A549 (cell line): ENCODE data around the gene RBBP8. TPM values are rescaled to one million over a fixed set of nuclear protein-coding genes. Genes with fewer than 3 reads are reported as not detected.

Source experiments
- ATAC-seq, 2 experiments: fragments of 200-7000 bp in 1 of 2; fragments of >200 bp in 1 of 2; cut with Nextera tagmentation in 1 of 2; cut with Tn5 transposase in 1 of 2; 3 replicates each; pipeline versions ENCODE4 v1.8.0 to v1.9.1; 2018 to 2020; ENCODE audit warnings: mild to moderate bottlenecking in 1 of 2, moderate library complexity in 1 of 2
- CTCF ChIA-PET: fragments of 300-600 bp; sonication (Branson Sonifier 250); formaldehyde crosslinking; extraction: SDS; loops from one replicate; lab custom pipeline; 2021; ENCODE audit warnings: antibody characterized with exemption, inconsistent platforms; lab: Yijun Ruan, JAX
- POLR2A ChIA-PET: fragments of 350-600 bp; formaldehyde crosslinking; extraction: SDS; loops from one replicate; lab custom pipeline; 2021; ENCODE audit warnings: antibody characterized with exemption, inconsistent platforms; lab: Yijun Ruan, JAX
- DNase-seq, 2 experiments: peaks; one replicate each; pipeline versions ENCODE4 v3.0.0 to v3.0.0-alpha.2; 2011 to 2016; ENCODE audit warnings: low read depth in 1 of 2, low spot score in 1 of 2
- FAIRE-seq: peaks from 2 replicates; lab custom pipeline; 2011; peaks lifted over from hg19 to GRCh38; lab: Jason Lieb, UNC
- H3K27ac ChIP-seq, 2 experiments: fragments of >200 bp; sonication (Bioruptor Twin); formaldehyde crosslinking; 3 replicates each; pipeline ENCODE4 v1.5.1; 2016 to 2017
- H3K4me1 ChIP-seq: fragments of >200 bp; sonication (Bioruptor Twin); formaldehyde crosslinking; 3 replicates; pipeline ENCODE4 v1.6.1; 2016
- H3K4me2 ChIP-seq: fragments of >200 bp; sonication (Bioruptor Twin); formaldehyde crosslinking; 3 replicates; pipeline ENCODE4 v1.6.1; 2016
- H3K4me3 ChIP-seq: fragments of >200 bp; sonication (Bioruptor Twin); formaldehyde crosslinking; 3 replicates; pipeline ENCODE4 v1.5.1; 2016
- H3K9me3 ChIP-seq: fragments of >200 bp; sonication (Bioruptor Twin); formaldehyde crosslinking; 3 replicates; pipeline ENCODE4 v1.6.1; 2016
- BHLHE40 ChIP-seq: IDR thresholded peaks from 2 replicates; pipeline ENCODE4 v1.6.1; 2012; ENCODE audit warnings: low read depth, low read length, inconsistent platforms
- CEBPB ChIP-seq, 2 experiments: fragments of >200 bp in 1 of 2; sonication (Bioruptor Twin) in 1 of 2; formaldehyde crosslinking in 1 of 2; IDR thresholded peaks; 2 replicates each; pipeline ENCODE4 v1.6.1; 2012 to 2016
- EHF ChIP-seq: fragments of 250-450 bp; sonication (Bioruptor Pico); IDR thresholded peaks from 2 replicates; pipeline ENCODE4 v1.5.0; 2020; ENCODE audit warnings: mild to moderate bottlenecking
- EHMT2 ChIP-seq: fragments of 200-600 bp; sonication (generic); IDR thresholded peaks from 2 replicates; pipeline ENCODE4 v1.6.1; 2016; ENCODE audit warnings: antibody characterized with exemption, low read depth, mild to moderate bottlenecking, moderate library complexity
- EP300 ChIP-seq, 2 experiments: fragments of >200 bp; sonication (Bioruptor Twin); formaldehyde crosslinking; IDR thresholded peaks; 2 replicates in 1 of 2; 3 replicates in 1 of 2; pipeline ENCODE4 v1.6.1; 2016 to 2017
- FOSB ChIP-seq: fragments of 250-450 bp; sonication (Bioruptor Pico); IDR thresholded peaks from 2 replicates; pipeline ENCODE4 v1.5.0; 2020; ENCODE audit warnings: mild to moderate bottlenecking, moderate library complexity
- FOSL2 ChIP-seq, 2 experiments: fragments of 450-650 bp in 1 of 2; fragments of >200 bp in 1 of 2; sonication (Bioruptor Twin) in 1 of 2; formaldehyde crosslinking; IDR thresholded peaks; 2 replicates each; pipeline versions ENCODE4 v1.5.0 to v1.6.1; 2016 to 2020; ENCODE audit warnings: mild to moderate bottlenecking in 1 of 2, moderate library complexity in 1 of 2
- HEYL ChIP-seq: fragments of 250-450 bp; sonication (Bioruptor Pico); IDR thresholded peaks from 2 replicates; pipeline ENCODE4 v1.8.0; 2021; ENCODE audit warnings: mild to moderate bottlenecking, moderate library complexity
- KDM1A ChIP-seq: fragments of 200-600 bp; sonication (generic); IDR thresholded peaks from 2 replicates; pipeline ENCODE4 v1.6.1; 2016; ENCODE audit warnings: low read depth, mild to moderate bottlenecking
- MAFK ChIP-seq: fragments of 450-650 bp; IDR thresholded peaks from 2 replicates; pipeline ENCODE4 v1.6.1; 2014; ENCODE audit not compliant: partially characterized antibody
- MYC ChIP-seq: IDR thresholded peaks from 2 replicates; pipeline ENCODE4 v1.6.1; 2012; ENCODE audit warnings: mild to moderate bottlenecking, inconsistent platforms, low read length, improper control_type of control experiment, borderline replicate concordance
- NFE2L2 ChIP-seq: fragments of 150-350 bp; conservative IDR thresholded peaks from 2 replicates; pipeline ENCODE4 v1.6.1; 2014; ENCODE audit warnings: low read length
- NR3C1 ChIP-seq: fragments of >200 bp; sonication (Bioruptor Twin); formaldehyde crosslinking; IDR thresholded peaks from 3 replicates; pipeline ENCODE4 v1.6.1; 2017
- PHF8 ChIP-seq: fragments of 200-600 bp; sonication (generic); IDR thresholded peaks from 2 replicates; pipeline ENCODE4 v1.6.1; 2016; ENCODE audit warnings: low read depth, mild to moderate bottlenecking, antibody characterized with exemption, moderate library complexity, borderline replicate concordance
- POLR2A ChIP-seq: IDR thresholded peaks from 2 replicates; pipeline ENCODE4 v1.6.1; 2012; ENCODE audit warnings: mild to moderate bottlenecking, low read length
- POLR2AphosphoS2 ChIP-seq: conservative IDR thresholded peaks from 2 replicates; pipeline ENCODE4 v1.6.1; 2012; ENCODE audit warnings: low read length, improper control_type of control experiment, inconsistent platforms
- RARB ChIP-seq: fragments of 250-450 bp; sonication (Bioruptor Pico); IDR thresholded peaks from 2 replicates; pipeline ENCODE4 v1.8.0; 2021; ENCODE audit warnings: mild to moderate bottlenecking, moderate library complexity
- RCOR1 ChIP-seq: fragments of 150-350 bp; IDR thresholded peaks from 2 replicates; pipeline ENCODE4 v1.6.1; 2014; ENCODE audit warnings: antibody characterized with exemption, low read length, low read depth
- SREBF2 ChIP-seq: fragments of 450-650 bp; IDR thresholded peaks from 2 replicates; pipeline ENCODE4 v1.6.1; 2014; ENCODE audit warnings: mild to moderate bottlenecking, moderate library complexity
- TFCP2L1 ChIP-seq: fragments of 250-450 bp; sonication (Bioruptor Pico); IDR thresholded peaks from 2 replicates; pipeline ENCODE4 v1.5.0; 2021; ENCODE audit warnings: mild to moderate bottlenecking
- TP53 ChIP-seq: fragments of 250-450 bp; sonication (Bioruptor Pico); IDR thresholded peaks from 2 replicates; pipeline ENCODE4 v1.5.0; 2021; ENCODE audit warnings: mild to moderate bottlenecking, moderate library complexity
- WGBS: methylation state at CpG from one replicate; pipeline ENCODE4 v1.1.6; 2017; ENCODE audit errors: missing lambda C conversion rate; 5-methylcytosine and 5-hydroxymethylcytosine counted together
- polyA plus RNA-seq, 4 experiments: library from polyadenylated mRNA; depleted of rRNA in 3 of 4; stranded (reverse); fragments of >200 nt; fragmentation: RNase III in 1 of 4; extraction: RNeasy Plus Mini Kit Qiagen cat#74134 plus additional on column Dnase treatment in 1 of 4; gene quantifications; 2 replicates in 3 of 4; 3 replicates in 1 of 4; pipeline ENCODE4 v1.2.3, GENCODE V29; 2011 to 2017
- TF ChIP-seq, protein P1 (sequence below): IDR thresholded peaks from 2 replicates; pipeline ENCODE4 v1.6.1; 2012; ENCODE audit warnings: low read depth, borderline replicate concordance
- TF ChIP-seq, protein P2 (sequence below): fragments of >200 bp; sonication (Bioruptor Twin); formaldehyde crosslinking; IDR thresholded peaks from 3 replicates; pipeline ENCODE4 v1.5.1; 2016
- TF ChIP-seq, protein P3 (sequence below): fragments of 250-450 bp; sonication (Bioruptor Pico); IDR thresholded peaks from 2 replicates; pipeline ENCODE4 v1.5.0; 2020; ENCODE audit warnings: low read depth, mild to moderate bottlenecking, moderate library complexity
- TF ChIP-seq, protein P4 (sequence below): fragments of 450-650 bp; IDR thresholded peaks from 2 replicates; pipeline ENCODE4 v1.6.1; 2014; ENCODE audit warnings: antibody characterized with exemption

The RBBP8 gene
- polyA plus RNA-seq, 2 of the 4 experiments (the other 2 are of a cell fraction), result 26.8 to 65.4 TPM

DNA sequence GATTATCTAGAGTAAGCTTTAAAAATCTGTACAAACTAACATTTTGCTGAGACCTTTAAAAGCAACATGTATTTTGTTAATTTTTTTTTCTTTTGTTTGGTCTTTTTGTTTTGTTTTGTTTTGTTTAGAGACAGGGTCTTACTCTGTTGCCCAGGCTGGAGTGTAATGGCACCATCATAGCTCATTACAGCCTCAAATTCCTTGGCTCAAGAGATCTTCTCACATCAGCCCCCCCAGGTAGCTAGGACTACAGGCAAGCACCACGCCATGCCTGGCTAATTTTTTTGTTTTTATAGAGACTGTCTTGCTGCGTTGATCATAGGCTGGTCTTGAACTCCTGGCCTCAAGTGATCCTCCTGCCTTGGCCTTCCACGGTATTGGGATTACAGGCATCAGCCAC lies 23.1 kb downstream of the RBBP8 start:
- WGBS, result 97% methylated on average over 3 of the region's 3 CpGs
- H3K4me3 ChIP-seq, result no peak overlapping the region
- TF ChIP-seq, protein P1, sequence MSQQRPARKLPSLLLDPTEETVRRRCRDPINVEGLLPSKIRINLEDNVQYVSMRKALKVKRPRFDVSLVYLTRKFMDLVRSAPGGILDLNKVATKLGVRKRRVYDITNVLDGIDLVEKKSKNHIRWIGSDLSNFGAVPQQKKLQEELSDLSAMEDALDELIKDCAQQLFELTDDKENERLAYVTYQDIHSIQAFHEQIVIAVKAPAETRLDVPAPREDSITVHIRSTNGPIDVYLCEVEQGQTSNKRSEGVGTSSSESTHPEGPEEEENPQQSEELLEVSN, result no peak
- TF ChIP-seq, protein P2, sequence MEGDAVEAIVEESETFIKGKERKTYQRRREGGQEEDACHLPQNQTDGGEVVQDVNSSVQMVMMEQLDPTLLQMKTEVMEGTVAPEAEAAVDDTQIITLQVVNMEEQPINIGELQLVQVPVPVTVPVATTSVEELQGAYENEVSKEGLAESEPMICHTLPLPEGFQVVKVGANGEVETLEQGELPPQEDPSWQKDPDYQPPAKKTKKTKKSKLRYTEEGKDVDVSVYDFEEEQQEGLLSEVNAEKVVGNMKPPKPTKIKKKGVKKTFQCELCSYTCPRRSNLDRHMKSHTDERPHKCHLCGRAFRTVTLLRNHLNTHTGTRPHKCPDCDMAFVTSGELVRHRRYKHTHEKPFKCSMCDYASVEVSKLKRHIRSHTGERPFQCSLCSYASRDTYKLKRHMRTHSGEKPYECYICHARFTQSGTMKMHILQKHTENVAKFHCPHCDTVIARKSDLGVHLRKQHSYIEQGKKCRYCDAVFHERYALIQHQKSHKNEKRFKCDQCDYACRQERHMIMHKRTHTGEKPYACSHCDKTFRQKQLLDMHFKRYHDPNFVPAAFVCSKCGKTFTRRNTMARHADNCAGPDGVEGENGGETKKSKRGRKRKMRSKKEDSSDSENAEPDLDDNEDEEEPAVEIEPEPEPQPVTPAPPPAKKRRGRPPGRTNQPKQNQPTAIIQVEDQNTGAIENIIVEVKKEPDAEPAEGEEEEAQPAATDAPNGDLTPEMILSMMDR, result no peak
- TF ChIP-seq POLR2A, result no peak
- no peak for TF ChIP-seq EP300 (IDR thresholded peaks at IDR 0.05)
- TF ChIP-seq EHF (CRISPR knock-in tag), result no peak
- TF ChIP-seq HEYL (CRISPR knock-in tag), result no peak
- TF ChIP-seq, protein P3, sequence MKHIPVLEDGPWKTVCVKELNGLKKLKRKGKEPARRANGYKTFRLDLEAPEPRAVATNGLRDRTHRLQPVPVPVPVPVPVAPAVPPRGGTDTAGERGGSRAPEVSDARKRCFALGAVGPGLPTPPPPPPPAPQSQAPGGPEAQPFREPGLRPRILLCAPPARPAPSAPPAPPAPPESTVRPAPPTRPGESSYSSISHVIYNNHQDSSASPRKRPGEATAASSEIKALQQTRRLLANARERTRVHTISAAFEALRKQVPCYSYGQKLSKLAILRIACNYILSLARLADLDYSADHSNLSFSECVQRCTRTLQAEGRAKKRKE (CRISPR knock-in tag), result no peak
- TF ChIP-seq PHF8, result no peak
- TF ChIP-seq, protein P4, sequence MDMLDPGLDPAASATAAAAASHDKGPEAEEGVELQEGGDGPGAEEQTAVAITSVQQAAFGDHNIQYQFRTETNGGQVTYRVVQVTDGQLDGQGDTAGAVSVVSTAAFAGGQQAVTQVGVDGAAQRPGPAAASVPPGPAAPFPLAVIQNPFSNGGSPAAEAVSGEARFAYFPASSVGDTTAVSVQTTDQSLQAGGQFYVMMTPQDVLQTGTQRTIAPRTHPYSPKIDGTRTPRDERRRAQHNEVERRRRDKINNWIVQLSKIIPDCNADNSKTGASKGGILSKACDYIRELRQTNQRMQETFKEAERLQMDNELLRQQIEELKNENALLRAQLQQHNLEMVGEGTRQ, result no peak
- TF ChIP-seq POLR2AphosphoS2, result no peak
- no peak for TF ChIP-seq BHLHE40
- TF ChIP-seq MAFK, result no peak
- no peak for TF ChIP-seq SREBF2
- no peak for TF ChIP-seq MYC
- no peak for TF ChIP-seq FOSB (CRISPR knock-in tag)
- TF ChIP-seq RARB (CRISPR knock-in tag), result no peak
- H3K4me1 ChIP-seq, result no peaks in the 10 kb centered on the region
- H3K4me2 ChIP-seq, result no peak overlapping the region
- H3K9me3 ChIP-seq, result no peaks in the 10 kb centered on the region
- FAIRE-seq (no peak), ATAC-seq (no peak), DNase-seq (no peak)
- CTCF ChIA-PET, result no interaction called here
- POLR2A ChIA-PET, result no interaction called here
- no peak overlapping the region for H3K27ac ChIP-seq

DNA sequence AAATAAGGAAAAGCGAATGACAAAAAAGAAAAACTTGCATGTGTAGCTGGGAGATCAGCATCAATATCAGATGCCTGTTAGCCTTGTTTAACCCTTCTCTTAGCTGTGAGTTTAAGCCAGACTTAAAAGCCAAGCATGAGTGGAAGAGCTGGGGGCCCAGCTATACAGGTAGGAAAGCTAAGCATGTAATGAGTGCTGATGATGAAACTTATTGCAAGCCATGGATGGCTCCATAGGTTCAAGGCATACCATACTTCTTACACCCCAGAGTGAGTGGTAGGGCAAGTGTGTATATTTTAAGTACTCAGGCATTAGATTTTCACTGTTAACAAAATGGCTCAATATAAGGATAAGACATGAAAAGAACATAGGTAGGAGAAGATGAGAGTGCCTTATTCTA lies 28.0 kb downstream of the RBBP8 start:
- H3K4me1 ChIP-seq, result no peaks in the 10 kb centered on the region
- FAIRE-seq, result no peak
- no peak for ATAC-seq
- no peak for DNase-seq
- ChIA-PET POLR2A (no interaction called here), CTCF (interaction anchor here (1.3 kb wide), 1 partner anchor 22 kb away, joined by 4 read pairs; no protein-coding TSS in a partner anchor)
- no peak overlapping the region for H3K4me2 ChIP-seq
- H3K27ac ChIP-seq, result no peak overlapping the region
- no peaks in the 10 kb centered on the region for H3K9me3 ChIP-seq
- no peak overlapping the region for H3K4me3 ChIP-seq
- WGBS, result 95% methylated on average over 1 of the region's 1 CpG
- TF ChIP-seq CEBPB (IDR thresholded peaks at IDR 0.05) (no peak), TP53 (no peak), EHMT2 (no peak), TFCP2L1 (CRISPR knock-in tag) (no peak), RCOR1 (no peak), RARB (CRISPR knock-in tag) (no peak), PHF8 (no peak), NFE2L2 (no peak), NR3C1 (no peak), KDM1A (no peak), FOSL2 (IDR thresholded peaks at IDR 0.05) (no peak), FOSL2 (CRISPR knock-in tag; IDR thresholded peaks at IDR 0.05) (no peak)
